MCF 10A (cell line): ENCODE data around the gene ANKHD1. TPM values are rescaled to one million over a fixed set of nuclear protein-coding genes. Genes with fewer than 3 reads are reported as not detected.

ENCODE experiments used
- BruUV-seq: library from RNA; stranded (reverse); fragments of 400-500 nt; replicated peaks from 2 replicates; lab custom pipeline; 2021; lab: Mats Ljungman, UMichigan
- CTCF ChIA-PET: fragments of 300-600 bp; sonication (Branson Sonifier 250); formaldehyde crosslinking; extraction: SDS; loops from one replicate; lab custom pipeline; 2021; ENCODE audit warnings: antibody characterized with exemption, inconsistent platforms; lab: Yijun Ruan, JAX
- POLR2A ChIA-PET: fragments of 300-600, 350-650 bp; sonication (Branson Sonifier 250); formaldehyde crosslinking; extraction: SDS; loops from one replicate; lab custom pipeline; 2020; ENCODE audit warnings: antibody characterized with exemption, inconsistent platforms; lab: Yijun Ruan, JAX
- DNase-seq: peaks from one replicate; pipeline ENCODE4 v3.0.0-alpha.2; 2018; ENCODE audit not compliant: unreplicated experiment
- H3K27ac Mint-ChIP-seq: one replicate; pipeline ENCODE4 v1.8.0; 2022; ENCODE audit warnings: mild to moderate bottlenecking, low read depth, mixed read lengths; ENCODE audit not compliant: unreplicated experiment
- H3K27me3 Mint-ChIP-seq: one replicate; pipeline ENCODE4 v1.8.0; 2022; ENCODE audit warnings: mixed read lengths; ENCODE audit not compliant: insufficient read depth, unreplicated experiment
- H3K36me3 Mint-ChIP-seq: one replicate; pipeline ENCODE4 v1.8.0; 2022; ENCODE audit warnings: mild to moderate bottlenecking, moderate library complexity, mixed read lengths; ENCODE audit not compliant: insufficient read depth, unreplicated experiment
- H3K4me1 Mint-ChIP-seq: one replicate; pipeline ENCODE4 v1.8.0; 2022; ENCODE audit warnings: mixed read lengths; ENCODE audit not compliant: insufficient read depth, unreplicated experiment
- H3K4me3 Mint-ChIP-seq: one replicate; pipeline ENCODE4 v1.8.0; 2022; ENCODE audit warnings: mild to moderate bottlenecking, moderate library complexity, mixed read lengths; ENCODE audit not compliant: unreplicated experiment
- H3K9me3 Mint-ChIP-seq: one replicate; pipeline ENCODE4 v1.8.0; 2022; ENCODE audit warnings: mixed read lengths; ENCODE audit not compliant: unreplicated experiment
- CTCF ChIP-seq: fragments of 200-600 bp; IDR thresholded peaks from one replicate; pipeline ENCODE4 v1.8.0; 2022; ENCODE audit warnings: antibody characterized with exemption, mild to moderate bottlenecking; ENCODE audit not compliant: unreplicated experiment
- intact Hi-C: fragments of 100-400 bp; cut with micrococcal nuclease; formaldehyde crosslinking; loops from 2 replicates; pipeline ENCODE4 v1.14.1; 2022
- total RNA-seq: library from RNA; stranded (reverse); gene quantifications from 2 replicates; pipeline ENCODE4 v1.2.3, GENCODE V29; 2022

Gene ANKHD1
- total RNA-seq, 1 experiment from 2014 or later: 146 TPM

GRCh38 chr5:140388052-140388451 is 13.6 kb upstream of the ANKHD1 start:
- Mint-ChIP-seq H3K27me3 (no peaks in the 10 kb centered on the region), H3K4me3 (no peak overlapping the region), H3K27ac (no peak overlapping the region), H3K36me3 (no peaks in the 10 kb centered on the region), H3K9me3 (no peaks in the 10 kb centered on the region), H3K4me1 (peaks cover 5% of the 10 kb centered on the region)
- no TSS peak for BruUV-seq
- CTCF ChIA-PET: interaction anchor here (0.6 to 4.7 kb wide), 6 partner anchors 9 to 315 kb away, joined by 3 to 37 read pairs (median 4); no protein-coding TSS in a partner anchor
- TF ChIP-seq CTCF: no peak
- POLR2A ChIA-PET: interaction anchor here (0.7 to 6.0 kb wide), 2 partner anchors 14 to 170 kb away, joined by 3 to 36 read pairs; partner anchors contain the start of gene ANKHD1
- intact Hi-C loops: no loop called here
- no peak for DNase-seq

GRCh38 chr5:140391312-140391711 is 10.3 kb upstream of the ANKHD1 start:
- no TSS peak for BruUV-seq
- no peak for TF ChIP-seq CTCF
- intact Hi-C loops: no loop called here

GRCh38 chr5:140391732-140392131 is 9.9 kb upstream of the ANKHD1 start:
- no peaks in the 10 kb centered on the region for H3K9me3 Mint-ChIP-seq
- no TSS peak for BruUV-seq
- intact Hi-C loops: no loop called here
- H3K36me3 Mint-ChIP-seq: no peaks in the 10 kb centered on the region
- no peak overlapping the region for H3K4me3 Mint-ChIP-seq
- H3K27ac Mint-ChIP-seq: peak overlapping the region; percentile 35
- no peak for DNase-seq
- no peaks in the 10 kb centered on the region for H3K27me3 Mint-ChIP-seq
- POLR2A ChIA-PET: interaction anchor here (0.6 to 3.5 kb wide), 3 partner anchors 9 to 163 kb away, joined by 3 to 19 read pairs (median 4); partner anchors contain the start of gene ANKHD1
- TF ChIP-seq CTCF: no peak
- H3K4me1 Mint-ChIP-seq: peaks cover 5% of the 10 kb centered on the region
- CTCF ChIA-PET: interaction anchor here (0.6 to 3.9 kb wide), 4 partner anchors 11 to 247 kb away, joined by 3 to 35 read pairs (median 4); no protein-coding TSS in a partner anchor

More at GRCh38 chr5:140391312-140391711, 10.3 kb upstream of the ANKHD1 start:
- no peaks in the 10 kb centered on the region for H3K27me3 Mint-ChIP-seq
- H3K27ac Mint-ChIP-seq: peak overlapping the region; percentile 35
- peaks cover 5% of the 10 kb centered on the region for H3K4me1 Mint-ChIP-seq
- DNase-seq: peak; percentile 76
- H3K9me3 Mint-ChIP-seq: no peaks in the 10 kb centered on the region
- ChIA-PET CTCF (interaction anchor here (0.5 to 3.9 kb wide), 5 partner anchors 10 to 248 kb away, joined by 3 to 35 read pairs (median 3); no protein-coding TSS in a partner anchor), POLR2A (interaction anchor here (0.6 to 3.5 kb wide), 3 partner anchors 10 to 164 kb away, joined by 3 to 19 read pairs (median 4); partner anchors contain the start of gene ANKHD1)
- no peaks in the 10 kb centered on the region for H3K36me3 Mint-ChIP-seq
- H3K4me3 Mint-ChIP-seq: no peak overlapping the region

GRCh38 chr5:140393738-140394137 is 7.9 kb upstream of the ANKHD1 start:
- no peak for DNase-seq
- ChIA-PET CTCF (interaction anchor here (0.5 to 3.9 kb wide), 7 partner anchors 8 to 155 kb away, joined by 3 to 35 read pairs (median 4); no protein-coding TSS in a partner anchor), POLR2A (interaction anchor here (0.6 to 1.2 kb wide), 7 partner anchors 9 to 154 kb away, joined by 3 to 6 read pairs (median 3); no protein-coding TSS in a partner anchor)
- Mint-ChIP-seq H3K36me3 (no peaks in the 10 kb centered on the region), H3K9me3 (no peaks in the 10 kb centered on the region), H3K27me3 (no peaks in the 10 kb centered on the region), H3K4me1 (peaks cover 5% of the 10 kb centered on the region), H3K4me3 (no peak overlapping the region), H3K27ac (no peak overlapping the region)
- no TSS peak for BruUV-seq
- no peak for TF ChIP-seq CTCF
- intact Hi-C loops: no loop called here
